OCI-LY7 (cell line): ENCODE data around the gene STMN1. TPM values are rescaled to one million over a fixed set of nuclear protein-coding genes. Genes with fewer than 3 reads are reported as not detected.

Experiments
- BruUV-seq: library from RNA; stranded (reverse); fragments of 400-500 nt; replicated peaks from 2 replicates; lab custom pipeline; 2021; lab: Mats Ljungman, UMichigan
- CTCF ChIA-PET: fragments of 300-600 bp; sonication (Branson Sonifier 250); formaldehyde crosslinking; loops from one replicate; lab custom pipeline; 2022; ENCODE audit warnings: antibody characterized with exemption; ENCODE audit not compliant: unreplicated experiment; lab: Charles Lee
- POLR2A ChIA-PET: fragments of 300-600 bp; sonication (Branson Sonifier 250); formaldehyde crosslinking; loops from one replicate; lab custom pipeline; 2022; ENCODE audit warnings: antibody characterized with exemption; lab: Charles Lee
- DNase-seq: peaks from one replicate; pipeline ENCODE4 v3.0.0-alpha.2; 2015; ENCODE audit warnings: low spot score
- H2AFZ ChIP-seq: fragments of 200-600 bp; sonication (generic), shearing (Covaris generic); 2 replicates; pipeline ENCODE4 v1.6.1; 2014; ENCODE audit warnings: mild to moderate bottlenecking, antibody characterized with exemption, low read length, moderate library complexity
- H3K27ac ChIP-seq: fragments of 200-600 bp; sonication (generic); 2 replicates; pipeline ENCODE4 v1.5.1; 2014; ENCODE audit warnings: mixed run types, low read depth, mild to moderate bottlenecking, moderate library complexity, low read length, inconsistent platforms; ENCODE audit not compliant: poor library complexity, severe bottlenecking
- H3K36me3 ChIP-seq: fragments of 200-600 bp; sonication (generic); 2 replicates; pipeline ENCODE4 v1.6.1; 2014; ENCODE audit warnings: mild to moderate bottlenecking, antibody characterized with exemption, low read length, moderate library complexity, mixed read lengths; ENCODE audit not compliant: insufficient read depth
- H3K4me1 ChIP-seq: fragments of 200-600 bp; sonication (generic); 2 replicates; pipeline ENCODE4 v1.5.1; 2014; ENCODE audit warnings: mild to moderate bottlenecking, low read length; ENCODE audit not compliant: insufficient read depth, poor library complexity, severe bottlenecking
- H3K4me2 ChIP-seq: fragments of 200-600 bp; sonication (generic); 2 replicates; pipeline ENCODE4 v1.6.1; 2014; ENCODE audit warnings: mild to moderate bottlenecking, low read length
- H3K4me3 ChIP-seq: fragments of 200-600 bp; sonication (generic); 2 replicates; pipeline ENCODE4 v1.5.1; 2014; ENCODE audit warnings: mild to moderate bottlenecking, low read depth, low read length; ENCODE audit not compliant: poor library complexity, severe bottlenecking
- H3K79me2 ChIP-seq: fragments of 200-600 bp; sonication (generic); 2 replicates; pipeline ENCODE4 v1.6.1; 2016; ENCODE audit warnings: low read depth, mild to moderate bottlenecking, low read length, moderate library complexity, mixed read lengths; ENCODE audit not compliant: insufficient read depth
- H3K9me2 ChIP-seq: fragments of 200-600 bp; sonication (generic); 2 replicates; pipeline ENCODE4 v1.6.1; 2016; ENCODE audit warnings: mild to moderate bottlenecking, low read length, mixed read lengths; ENCODE audit not compliant: insufficient read depth
- H3K9me3 ChIP-seq: fragments of 200-600 bp; sonication (generic); 2 replicates; pipeline ENCODE4 v1.6.1; 2014; ENCODE audit warnings: mild to moderate bottlenecking, mixed run types, low read length, mixed read lengths
- H4K20me1 ChIP-seq: fragments of 200-600 bp; sonication (generic); 2 replicates; pipeline ENCODE4 v1.6.1; 2014; ENCODE audit warnings: mild to moderate bottlenecking, antibody characterized with exemption, low read length, moderate library complexity, mixed read lengths; ENCODE audit not compliant: insufficient read depth
- EZH2phosphoT487 ChIP-seq: fragments of 200-600 bp; sonication (generic); IDR thresholded peaks from 2 replicates; pipeline ENCODE4 v1.6.1; 2018; ENCODE audit warnings: low read depth, borderline replicate concordance, mild to moderate bottlenecking, mixed run types, antibody characterized with exemption, low read length, moderate library complexity, mixed read lengths
- intact Hi-C: fragments of 100-400 bp; cut with micrococcal nuclease; formaldehyde crosslinking; loops from one replicate; pipeline ENCODE4 v1.10.0; 2022; ENCODE audit not compliant: unreplicated experiment
- total RNA-seq, 2 experiments: library from RNA; depleted of rRNA in 1 of 2; stranded (reverse); fragments of >200 nt in 1 of 2; shearing (Covaris generic) in 1 of 2; gene quantifications; 2 replicates each; pipeline ENCODE4 v1.2.3, GENCODE V29; 2014 to 2022
- TF ChIP-seq, protein P1 (sequence below): fragments of 200-600 bp; sonication (generic); conservative IDR thresholded peaks from 2 replicates; pipeline ENCODE4 v1.5.1; 2014; ENCODE audit warnings: mild to moderate bottlenecking, antibody characterized with exemption, low read length, moderate library complexity, mixed read lengths

Gene STMN1
- total RNA-seq, 2 experiments from 2014 or later = 730 to 847 TPM

DNA sequence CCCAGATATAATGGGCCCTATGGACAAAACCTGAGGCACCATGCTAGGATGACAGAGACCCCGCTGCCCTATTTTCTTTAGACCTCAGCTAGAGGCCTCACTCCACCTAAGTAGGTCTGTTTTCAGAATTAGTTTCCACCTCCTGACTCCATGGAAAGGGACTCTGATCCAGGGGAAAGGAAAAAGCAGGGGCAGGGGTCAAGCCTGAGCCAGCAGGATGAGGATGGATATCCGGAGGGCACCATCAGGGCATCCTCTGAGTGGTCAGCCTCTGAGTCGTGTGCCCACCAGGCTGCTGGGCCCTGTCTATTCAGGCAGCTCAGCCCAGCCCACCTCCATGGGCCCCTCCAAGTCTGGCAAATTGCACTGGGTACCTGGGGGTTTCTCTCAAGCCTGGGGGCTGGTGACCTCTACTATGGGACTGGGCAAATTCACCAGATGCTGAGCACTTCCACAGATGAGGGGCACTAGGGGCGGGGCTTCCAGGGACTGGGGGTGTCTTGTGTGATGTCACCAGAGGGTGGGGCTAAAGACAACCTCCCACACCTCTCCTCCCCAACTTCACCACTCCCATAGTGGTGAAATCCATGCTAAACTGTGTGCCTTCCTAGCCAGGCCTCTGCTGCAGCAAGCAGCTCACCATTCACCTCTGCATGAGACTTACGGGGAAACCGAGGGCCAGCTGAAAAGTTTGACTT lies 36.2 kb downstream of the STMN1 start:
- no peaks in the 10 kb centered on the region for H3K36me3 ChIP-seq
- H3K27ac ChIP-seq = no peak overlapping the region
- no peak for DNase-seq
- H3K9me2 ChIP-seq = no peaks in the 10 kb centered on the region
- peaks cover 39% of the 10 kb centered on the region for H3K4me1 ChIP-seq
- BruUV-seq = no TSS peak
- ChIA-PET CTCF (interaction anchor here (0.7 kb wide), 1 partner anchor 13 kb away, joined by 5 read pairs; no protein-coding TSS in a partner anchor), POLR2A (interaction anchor here (0.7 kb wide), 1 partner anchor 1197 kb away, joined by 3 read pairs; no protein-coding TSS in a partner anchor)
- no peaks in the 10 kb centered on the region for H3K79me2 ChIP-seq
- no peak overlapping the region for H3K4me3 ChIP-seq
- no peak overlapping the region for H2AFZ ChIP-seq
- no peaks in the 10 kb centered on the region for H4K20me1 ChIP-seq
- intact Hi-C loops = no loop called here
- H3K9me3 ChIP-seq = no peaks in the 10 kb centered on the region
- no peak overlapping the region for H3K4me2 ChIP-seq
- no peak for TF ChIP-seq EZH2phosphoT487
- TF ChIP-seq, protein P1, sequence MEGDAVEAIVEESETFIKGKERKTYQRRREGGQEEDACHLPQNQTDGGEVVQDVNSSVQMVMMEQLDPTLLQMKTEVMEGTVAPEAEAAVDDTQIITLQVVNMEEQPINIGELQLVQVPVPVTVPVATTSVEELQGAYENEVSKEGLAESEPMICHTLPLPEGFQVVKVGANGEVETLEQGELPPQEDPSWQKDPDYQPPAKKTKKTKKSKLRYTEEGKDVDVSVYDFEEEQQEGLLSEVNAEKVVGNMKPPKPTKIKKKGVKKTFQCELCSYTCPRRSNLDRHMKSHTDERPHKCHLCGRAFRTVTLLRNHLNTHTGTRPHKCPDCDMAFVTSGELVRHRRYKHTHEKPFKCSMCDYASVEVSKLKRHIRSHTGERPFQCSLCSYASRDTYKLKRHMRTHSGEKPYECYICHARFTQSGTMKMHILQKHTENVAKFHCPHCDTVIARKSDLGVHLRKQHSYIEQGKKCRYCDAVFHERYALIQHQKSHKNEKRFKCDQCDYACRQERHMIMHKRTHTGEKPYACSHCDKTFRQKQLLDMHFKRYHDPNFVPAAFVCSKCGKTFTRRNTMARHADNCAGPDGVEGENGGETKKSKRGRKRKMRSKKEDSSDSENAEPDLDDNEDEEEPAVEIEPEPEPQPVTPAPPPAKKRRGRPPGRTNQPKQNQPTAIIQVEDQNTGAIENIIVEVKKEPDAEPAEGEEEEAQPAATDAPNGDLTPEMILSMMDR = no peak

DNA sequence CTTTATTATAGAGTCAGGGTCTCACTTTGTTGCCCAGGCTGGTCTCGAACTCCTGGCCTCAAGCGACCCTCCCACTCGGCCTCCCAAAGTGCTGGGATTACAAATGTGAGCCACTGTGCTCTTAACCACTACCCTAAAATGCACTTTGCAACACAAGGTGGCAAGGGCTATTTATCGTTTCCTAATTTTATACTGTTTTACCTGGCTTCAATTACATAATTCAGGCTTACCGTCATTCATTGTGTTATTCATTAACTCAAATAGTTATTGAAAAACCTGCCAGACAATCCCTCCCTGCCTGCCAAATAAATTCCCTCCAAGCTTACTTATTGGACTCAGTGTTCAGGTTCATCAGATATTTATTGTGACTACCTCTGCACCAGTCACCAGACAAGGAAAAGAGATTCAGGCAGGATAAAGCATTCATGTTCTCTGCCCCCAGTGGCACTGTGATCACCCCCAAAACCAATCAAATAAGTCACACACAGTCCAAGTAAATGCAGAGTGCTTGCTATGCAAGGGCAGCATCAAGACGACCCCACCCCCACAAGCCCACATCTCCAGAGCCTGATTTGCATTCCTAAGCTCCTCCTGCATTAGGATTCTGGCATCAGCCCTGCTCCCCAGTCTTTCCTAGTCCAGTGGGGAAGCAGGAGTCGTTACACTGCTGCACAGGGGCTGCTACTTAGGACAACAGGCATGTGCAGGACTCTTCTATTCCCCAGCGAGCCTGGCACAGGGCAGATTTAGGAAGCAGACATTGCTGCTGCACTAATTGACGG lies 38.8 kb downstream of the STMN1 start:
- Histone ChIP-seq H3K36me3 (no peaks in the 10 kb centered on the region), H3K9me2 (no peaks in the 10 kb centered on the region), H3K9me3 (no peaks in the 10 kb centered on the region), H4K20me1 (no peaks in the 10 kb centered on the region), H2AFZ (no peak overlapping the region), H3K4me1 (peaks cover 19% of the 10 kb centered on the region), H3K4me3 (no peak overlapping the region), H3K79me2 (no peaks in the 10 kb centered on the region), H3K4me2 (no peak overlapping the region), H3K27ac (no peak overlapping the region)
- no TSS peak for BruUV-seq
- ChIA-PET CTCF (no interaction called here), POLR2A (no interaction called here)
- TF ChIP-seq, protein P1 = no peak
- no peak for TF ChIP-seq EZH2phosphoT487
- intact Hi-C loops = no loop called here
- DNase-seq = no peak
